GM20431 (cell line): Measurements from ENCODE around the gene CMTM3.
"Not testable (repeated sequence)": the region's sequence is repeated elsewhere in the genome, so short reads cannot be mapped to it uniquely, and the experiment has no call there.

Experiments used
- in situ Hi-C: fragments of 300-500 bp; cut with MseI, MboI; formaldehyde crosslinking; loops from one replicate; pipeline ENCODE4 v1.15.0; 2020; ENCODE audit warnings: low sequenced_read_pairs; ENCODE audit not compliant: unreplicated experiment

The CMTM3 gene, protein sequence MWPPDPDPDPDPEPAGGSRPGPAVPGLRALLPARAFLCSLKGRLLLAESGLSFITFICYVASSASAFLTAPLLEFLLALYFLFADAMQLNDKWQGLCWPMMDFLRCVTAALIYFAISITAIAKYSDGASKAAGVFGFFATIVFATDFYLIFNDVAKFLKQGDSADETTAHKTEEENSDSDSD

DNA sequence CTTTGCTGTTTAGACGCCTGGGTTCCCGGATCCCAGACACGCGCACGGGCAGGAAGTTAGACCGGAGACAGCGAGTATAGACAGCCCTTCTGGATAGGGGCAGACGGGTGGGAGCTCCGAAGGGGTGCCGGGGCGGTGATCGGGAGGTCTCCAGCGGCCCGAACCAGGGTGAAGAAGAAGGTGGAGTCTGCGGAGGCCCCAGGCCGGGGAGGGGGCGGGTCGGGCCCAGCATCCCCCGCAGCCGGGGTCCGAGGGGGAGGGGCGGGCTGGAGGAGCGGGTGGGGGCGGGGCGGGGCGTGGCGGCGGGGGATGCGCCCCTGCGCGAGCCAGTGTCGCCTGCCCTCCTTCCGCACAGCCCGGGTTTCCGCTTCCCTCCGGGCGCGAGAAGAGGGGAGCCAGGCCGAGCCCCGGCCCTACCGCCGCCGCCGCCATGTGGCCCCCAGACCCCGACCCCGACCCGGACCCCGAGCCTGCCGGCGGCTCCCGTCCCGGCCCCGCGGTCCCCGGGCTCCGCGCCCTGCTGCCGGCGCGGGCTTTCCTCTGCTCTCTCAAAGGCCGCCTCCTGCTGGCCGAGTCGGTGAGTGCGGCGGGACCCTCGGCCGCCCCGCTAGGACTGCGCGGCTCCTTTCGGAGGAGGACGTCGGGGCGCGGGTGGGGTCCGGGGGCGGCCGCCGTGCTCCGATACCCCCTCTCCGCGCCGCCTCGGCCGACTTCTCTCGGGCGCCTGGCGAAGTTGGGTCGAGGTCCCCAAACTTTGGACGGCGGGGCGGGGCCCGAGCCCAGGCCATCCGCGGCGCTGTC, at the start of gene CMTM3:
Gene CMTM3 (plus strand): TSS at position 329 of the 801 bp plus-strand sequence. CDS start 102 bp downstream, at position 431.
- in situ Hi-C loops: no loop called here

DNA sequence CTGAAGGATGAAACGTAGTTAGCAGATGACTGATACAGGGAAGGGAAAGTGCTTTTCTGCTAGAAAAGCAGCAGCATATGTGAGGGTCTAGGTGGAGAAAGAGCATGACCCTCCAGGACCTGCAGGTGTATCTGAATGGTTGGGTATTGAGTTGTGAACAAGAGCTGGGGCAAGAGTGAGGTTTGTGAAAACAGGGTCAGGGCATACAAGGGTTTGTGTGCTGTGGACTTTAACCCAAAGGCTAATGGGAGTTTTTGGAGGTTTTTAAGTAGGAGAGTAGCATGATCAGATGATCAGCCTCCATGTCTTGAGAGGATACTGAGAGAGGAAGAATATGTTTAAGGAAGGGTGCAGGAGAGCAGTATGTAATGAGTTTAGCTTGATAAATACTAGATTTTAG, 44.4 kb upstream of the CMTM3 start:
- in situ Hi-C loops: no loop called here

DNA sequence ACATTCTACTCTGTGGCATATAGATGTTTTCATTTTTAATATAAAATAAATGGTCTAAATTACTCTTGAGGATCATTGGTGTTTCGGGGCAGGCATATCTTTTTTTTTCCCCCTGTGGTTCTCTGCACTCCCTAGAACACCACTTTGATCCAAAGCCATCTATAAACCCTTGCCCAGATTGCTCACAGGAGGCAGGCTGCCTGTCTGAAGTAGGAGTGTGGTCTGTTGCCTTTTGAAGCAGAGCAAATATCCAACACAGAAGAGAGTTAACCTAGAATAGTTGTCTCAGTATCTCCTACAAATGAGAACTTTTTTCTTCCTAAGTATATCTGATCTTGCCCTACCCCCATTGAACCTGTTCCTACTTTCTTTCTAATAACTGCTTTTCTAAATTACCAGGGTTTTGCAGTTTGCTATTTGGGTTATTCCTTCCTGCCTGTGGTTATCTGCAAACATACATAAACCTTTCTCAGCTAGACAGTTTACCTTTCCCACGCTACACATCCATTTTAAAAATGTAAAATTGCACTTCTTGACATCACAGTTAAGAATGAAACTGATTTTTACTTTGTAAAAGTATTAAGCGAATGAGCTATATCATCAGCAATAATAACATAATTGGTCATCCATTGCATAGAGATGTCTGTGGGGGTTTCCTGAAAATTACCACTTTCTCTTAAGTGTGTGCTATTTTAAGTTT, 43.0 kb upstream of the CMTM3 start:
- in situ Hi-C loops: no loop called here

DNA sequence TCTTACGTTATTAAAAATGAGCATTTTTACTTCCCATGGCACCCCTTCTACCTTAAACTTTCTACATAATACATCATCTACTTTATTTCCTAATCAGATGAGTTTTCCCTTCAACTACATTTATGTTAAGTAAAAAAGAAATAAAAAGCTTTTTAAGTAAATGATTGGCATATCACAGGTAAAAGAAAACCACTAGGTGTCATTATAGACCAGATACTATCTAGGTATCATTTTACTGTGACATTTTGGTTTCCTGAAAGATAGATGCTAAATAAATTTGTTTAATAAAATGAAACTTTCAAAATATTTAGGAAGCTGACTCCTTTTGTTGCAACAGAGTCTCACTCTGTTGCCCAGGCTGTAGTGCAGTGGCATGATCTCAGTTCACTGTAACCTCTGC, 42.1 kb upstream of the CMTM3 start:
- in situ Hi-C loops: no loop called here

DNA sequence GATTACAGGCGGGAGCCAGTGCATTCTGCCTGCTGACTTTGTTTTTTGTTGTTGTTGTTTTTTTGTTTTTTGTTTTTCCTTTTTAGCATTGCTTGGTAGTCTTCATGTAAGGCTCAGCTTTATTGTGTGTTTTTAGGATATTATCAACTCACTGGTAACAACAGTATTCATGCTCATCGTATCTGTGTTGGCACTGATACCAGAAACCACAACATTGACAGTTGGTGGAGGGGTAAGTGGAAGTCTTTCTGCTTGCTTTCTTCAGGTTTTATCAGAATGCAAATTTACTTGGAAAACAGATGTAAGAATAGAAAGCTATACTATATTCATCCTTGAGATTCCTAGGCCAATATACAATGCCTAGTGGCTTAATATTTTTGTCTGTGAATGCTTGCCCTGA, 41.5 kb upstream of the CMTM3 start:
- in situ Hi-C loops: no loop called here

DNA sequence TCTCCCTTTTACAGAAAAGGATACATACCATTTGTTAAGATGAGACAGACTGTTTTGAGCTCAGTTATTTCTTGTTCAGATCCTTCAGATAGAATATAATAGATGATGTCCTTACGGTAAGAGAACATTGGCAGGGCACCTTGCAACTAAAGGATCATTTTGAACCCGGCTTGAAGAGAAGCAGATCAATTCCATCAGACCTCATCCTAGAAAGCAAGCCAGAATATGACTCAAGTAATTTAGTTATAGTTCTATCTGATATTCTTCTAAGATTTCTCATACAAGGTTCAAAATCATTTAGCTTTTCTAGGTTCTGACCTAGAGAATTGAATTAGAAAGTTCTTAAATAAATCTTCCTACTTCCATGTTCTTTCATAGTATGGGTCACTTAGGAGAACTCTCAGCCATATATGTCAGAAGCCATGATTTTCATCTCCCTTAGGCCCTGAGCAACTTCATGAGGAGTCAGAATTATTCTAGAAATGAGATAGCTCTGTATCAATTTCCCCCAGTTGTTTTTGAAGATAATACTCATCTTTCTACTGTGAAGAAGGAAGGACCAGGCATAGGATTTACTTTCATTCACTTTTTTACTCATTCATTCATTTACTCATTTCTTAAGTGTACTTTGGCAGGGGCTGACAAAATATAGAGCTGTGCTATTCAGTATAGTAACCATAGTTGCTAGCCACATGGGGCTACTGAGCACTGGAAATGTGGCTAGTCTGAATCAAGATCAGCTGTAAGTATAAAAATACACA, 40.8 kb upstream of the CMTM3 start:
- in situ Hi-C loops: no loop called here

DNA sequence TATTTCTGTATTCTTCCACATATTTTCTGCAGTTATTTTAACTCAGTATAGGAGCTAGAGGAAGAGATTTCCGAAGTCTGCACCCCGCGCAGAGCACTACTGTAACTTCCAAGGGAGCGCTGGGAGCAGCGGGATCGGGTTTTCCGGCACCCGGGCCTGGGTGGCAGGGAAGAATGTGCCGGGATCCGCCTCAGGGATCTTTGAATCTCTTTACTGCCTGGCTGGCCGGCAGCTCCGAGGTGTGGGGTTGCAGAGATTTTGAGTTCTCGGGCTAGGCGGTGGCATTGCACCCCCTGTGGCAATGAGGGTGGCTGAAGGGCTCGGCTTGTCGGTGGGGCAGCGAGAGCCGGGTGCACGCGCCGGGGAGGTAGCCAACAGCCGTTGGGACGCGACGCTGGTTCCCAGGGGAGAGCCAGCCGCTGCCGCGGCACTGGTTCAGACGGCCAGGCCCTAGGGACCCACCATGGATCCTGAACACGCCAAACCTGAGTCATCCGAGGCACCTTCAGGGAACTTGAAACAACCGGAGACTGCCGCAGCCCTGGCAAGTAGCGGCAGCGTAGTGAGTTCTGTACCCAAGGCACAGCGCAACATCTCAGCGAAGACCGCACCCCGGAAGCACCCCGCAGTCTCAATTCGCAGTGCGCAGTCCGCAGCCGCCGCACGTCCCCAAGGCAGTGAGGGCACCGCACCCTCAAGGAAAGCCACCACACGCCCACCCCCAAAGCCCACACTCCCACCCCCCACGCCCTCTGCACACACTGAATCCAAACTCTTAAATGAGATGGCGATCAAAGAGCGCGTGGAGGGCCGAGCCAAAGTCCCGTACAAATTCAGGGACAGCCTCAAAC, 38.2 kb upstream of the CMTM3 start, which contains the start of gene CMTM1:
Gene CMTM1 (plus strand): TSS at position 389 of the 851 bp plus-strand sequence. CDS start 75 bp downstream, at position 464.
- in situ Hi-C loops: no loop called here

DNA sequence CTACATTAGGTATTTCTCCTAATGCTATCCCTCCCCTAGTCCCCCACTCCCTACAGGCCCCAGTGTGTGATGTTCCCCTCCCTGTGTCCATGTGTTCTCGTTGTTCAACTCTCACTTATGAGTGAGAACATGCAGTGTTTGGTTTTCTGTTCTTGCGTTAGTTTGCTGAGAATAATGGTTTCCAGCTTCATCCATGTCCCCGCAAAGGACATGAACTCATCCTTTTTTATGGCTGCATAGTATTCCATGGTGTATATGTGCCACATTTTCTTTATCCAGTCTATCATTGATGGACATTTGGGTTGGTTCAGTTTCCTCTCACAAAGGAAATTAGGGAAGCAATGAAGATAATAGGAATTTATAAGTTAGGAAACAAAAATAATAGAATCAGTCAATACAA, 37.2 kb upstream of the CMTM3 start:
- in situ Hi-C loops: not testable (repeated sequence)

DNA sequence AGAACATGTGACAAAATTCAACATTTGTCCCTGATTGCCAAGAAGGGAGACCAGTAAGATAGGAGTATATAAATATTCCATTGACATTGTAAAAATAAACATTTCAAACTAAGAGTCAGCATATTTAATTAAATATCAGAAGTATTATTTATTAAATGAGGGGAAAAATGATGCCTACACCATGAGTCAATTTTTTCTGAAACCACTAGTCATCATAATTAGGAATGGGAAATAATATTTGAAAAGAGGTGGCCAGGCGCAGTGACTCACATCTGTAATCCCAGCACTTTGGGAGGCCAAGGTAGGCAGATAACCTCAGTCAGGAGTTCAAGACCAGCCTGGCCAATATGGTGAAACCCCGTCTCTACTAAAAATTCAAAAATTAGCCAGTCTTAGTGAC, 36.1 kb upstream of the CMTM3 start:
- in situ Hi-C loops: no loop called here

DNA sequence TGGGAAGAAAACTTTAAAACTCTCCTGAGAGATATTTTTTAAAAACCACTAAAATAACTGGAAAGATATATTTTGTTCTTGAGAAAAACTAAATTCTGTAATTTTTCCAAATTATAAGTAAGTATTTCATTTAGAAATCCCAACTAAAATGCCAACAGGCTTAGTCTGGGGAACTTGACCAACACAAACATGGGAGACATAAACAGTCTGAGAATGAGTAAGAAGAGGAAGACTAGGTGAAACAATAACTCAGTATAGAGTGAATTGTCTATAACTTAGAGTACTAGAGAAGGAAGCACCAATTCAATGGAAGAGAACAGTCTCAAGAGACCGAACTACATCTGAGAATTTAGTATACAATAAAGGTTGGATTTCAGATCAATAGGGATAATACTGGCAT, 35.4 kb upstream of the CMTM3 start:
- in situ Hi-C loops: no loop called here

DNA sequence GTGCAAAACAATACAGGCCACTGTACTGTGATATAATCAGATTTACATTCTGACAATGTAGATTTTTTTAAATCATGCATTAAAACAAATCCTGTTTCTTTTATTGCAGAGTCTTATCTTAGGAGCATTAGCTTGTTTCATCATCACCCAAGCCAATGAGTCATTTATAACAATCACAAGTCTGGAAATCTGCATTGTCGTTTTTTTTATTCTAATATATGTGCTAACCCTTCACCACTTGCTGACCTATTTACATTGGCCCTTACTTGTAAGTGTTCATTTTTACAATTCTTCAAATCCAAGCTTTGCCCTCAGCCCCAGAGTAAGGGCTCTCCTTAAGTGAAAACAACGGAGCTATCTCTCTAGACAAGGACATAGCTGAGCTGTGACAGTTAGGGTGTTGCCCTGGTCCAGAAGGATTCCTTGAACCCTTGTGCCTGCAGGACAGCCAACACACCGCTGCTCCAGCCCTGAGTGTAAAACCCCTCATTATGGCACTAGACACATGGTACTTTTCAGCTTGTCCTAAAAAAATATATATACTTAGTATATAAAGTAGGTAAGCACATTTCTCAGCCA, 34.6 kb upstream of the CMTM3 start:
- in situ Hi-C loops: no loop called here

DNA sequence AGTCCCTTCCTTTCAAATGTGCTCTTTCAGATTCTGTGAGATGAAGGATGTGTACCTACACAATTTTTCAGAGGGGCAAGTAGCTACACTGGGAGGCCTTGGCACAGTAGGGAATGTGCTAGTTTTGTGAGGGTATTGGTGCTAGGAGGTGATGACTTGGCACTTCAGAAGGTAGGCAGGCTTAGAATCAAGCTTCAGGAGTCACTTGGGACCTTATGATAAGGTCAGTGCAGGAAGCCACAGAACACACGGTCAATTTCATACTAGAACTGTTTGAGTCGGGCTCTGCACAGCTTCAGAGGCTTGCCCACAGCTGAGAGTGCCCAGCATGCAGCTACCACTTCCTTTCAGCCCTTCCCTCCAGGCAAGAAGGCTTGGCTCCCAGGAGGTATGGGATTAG, 32.1 kb upstream of the CMTM3 start:
- in situ Hi-C loops: no loop called here

DNA sequence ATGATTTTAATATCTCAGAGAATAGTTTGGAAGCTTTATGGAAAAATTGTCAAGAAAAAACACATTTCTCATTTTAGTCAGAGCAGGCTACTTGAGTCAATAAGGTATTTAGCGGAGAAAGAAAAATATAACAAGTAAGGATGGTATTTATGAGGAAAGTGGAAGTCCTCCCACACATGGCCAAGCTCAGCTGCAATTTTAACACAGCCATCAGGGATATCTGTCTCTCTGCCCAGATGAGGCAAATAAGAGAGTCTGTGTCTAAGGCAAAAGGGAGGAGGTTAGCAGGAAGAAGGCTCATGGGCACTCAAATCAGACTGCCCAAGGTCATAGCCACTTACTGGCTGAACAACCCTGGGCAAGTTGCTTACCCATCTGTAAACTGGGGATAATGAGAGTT, 30.4 kb upstream of the CMTM3 start:
- in situ Hi-C loops: no loop called here

DNA sequence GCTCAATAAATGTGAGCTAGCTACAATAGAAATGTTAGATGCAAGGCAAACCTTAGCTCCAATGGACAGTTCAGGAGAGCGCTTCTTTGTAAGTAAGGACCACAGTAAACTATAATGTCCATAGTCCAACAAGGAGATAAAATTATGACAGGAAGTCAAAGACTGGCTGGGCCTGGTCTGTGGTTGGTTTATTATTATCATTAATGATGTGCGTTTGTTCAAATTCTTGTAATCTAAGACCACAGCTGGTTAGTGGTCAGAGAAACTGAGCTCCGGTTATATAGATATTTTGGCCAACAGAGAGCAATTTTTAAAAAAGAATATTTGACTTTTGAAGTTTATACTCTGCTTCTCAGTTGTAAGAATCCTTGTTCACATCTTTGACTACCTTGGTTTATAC, 30.0 kb upstream of the CMTM3 start:
- in situ Hi-C loops: no loop called here

DNA sequence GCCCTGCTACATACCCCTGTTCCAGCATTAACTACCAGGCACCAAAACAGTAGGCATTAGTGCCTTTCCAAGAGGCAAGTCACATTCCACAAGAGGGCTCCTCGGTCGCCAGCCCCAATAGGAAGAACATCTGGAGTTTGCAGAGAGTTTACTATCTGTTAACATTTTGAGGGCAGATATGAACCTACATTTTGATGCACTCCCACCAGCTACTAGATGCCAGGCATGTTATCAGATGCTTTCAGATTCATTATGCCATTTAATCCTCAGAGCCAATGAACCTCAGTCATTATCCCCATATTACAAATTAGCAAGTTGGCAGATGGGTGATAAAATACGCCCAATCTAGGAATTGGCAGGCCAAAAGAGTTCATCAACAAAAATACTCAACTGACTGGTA, 29.4 kb upstream of the CMTM3 start:
- in situ Hi-C loops: loop anchor here (25.0 kb wide), 1 partner anchor 163 kb away; no protein-coding TSS in a partner anchor

DNA sequence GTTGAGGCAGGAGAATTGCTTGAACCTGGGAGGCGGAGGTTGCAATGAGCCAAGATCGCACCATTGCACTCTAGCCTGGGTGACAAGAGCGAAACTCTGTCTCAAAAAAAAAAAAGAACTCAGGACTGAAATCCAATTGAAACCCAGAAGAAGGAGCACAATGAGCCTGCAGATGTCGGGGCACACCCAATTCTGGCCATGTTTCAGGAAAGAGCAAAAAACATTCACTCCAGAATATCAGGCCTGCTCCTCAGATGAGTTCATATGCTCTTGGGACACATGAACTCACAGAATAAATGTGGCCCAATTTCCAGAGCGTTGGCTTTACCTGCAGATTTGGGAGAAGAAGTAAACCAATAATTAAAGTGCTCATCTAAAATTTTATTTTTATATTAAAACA, 28.2 kb upstream of the CMTM3 start:
- in situ Hi-C loops: loop anchor here (25.0 kb wide), 1 partner anchor 164 kb away; no protein-coding TSS in a partner anchor

DNA sequence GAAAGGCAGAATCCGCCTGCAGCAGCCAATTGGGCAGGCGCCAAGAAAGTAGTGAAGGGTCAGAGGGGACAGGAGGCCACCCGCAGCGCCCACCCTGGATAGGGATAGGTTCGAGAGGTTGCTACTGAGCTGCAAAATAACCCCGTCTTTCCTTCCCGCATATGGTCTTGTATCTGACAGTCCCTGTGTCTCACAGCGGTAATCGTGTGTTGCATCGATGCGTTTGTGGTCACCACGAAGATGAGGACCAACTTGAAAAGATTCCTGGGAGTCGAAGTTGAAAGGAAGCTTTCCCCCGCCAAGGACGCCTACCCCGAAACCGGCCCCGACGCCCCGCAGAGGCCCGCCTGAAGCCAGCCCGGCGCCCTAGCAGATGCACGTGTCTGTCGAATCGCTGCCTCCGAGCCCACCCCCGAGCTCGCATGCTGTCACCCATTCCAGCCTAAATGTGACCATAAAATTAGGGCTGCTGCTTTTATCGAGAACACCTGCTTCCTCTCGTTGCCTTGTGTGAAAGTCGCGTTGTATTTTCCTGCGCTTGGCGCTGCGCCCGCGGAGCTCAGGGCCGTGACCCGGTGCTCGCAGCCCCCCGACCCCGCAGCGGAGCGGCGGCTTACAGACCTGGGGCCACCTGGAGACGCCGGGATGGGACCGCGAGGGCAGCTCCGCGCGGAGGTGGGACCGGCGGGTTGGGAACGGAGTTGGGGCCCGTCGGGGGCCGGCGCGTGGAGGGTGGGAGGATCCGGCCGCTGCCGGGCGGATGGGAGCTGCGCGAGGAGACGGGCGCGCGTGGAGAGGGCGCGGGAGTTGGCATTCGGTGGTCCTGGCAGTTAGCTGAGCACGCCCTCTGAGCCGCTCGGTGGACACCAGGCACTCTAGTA, 25.6 kb upstream of the CMTM3 start, which contains the start of gene CMTM2:
Gene CMTM2 (plus strand): TSS at position 813 of the 881 bp plus-strand sequence. CDS start 145 bp downstream, outside the sequence.
- in situ Hi-C loops: loop anchor here (25.0 kb wide), 1 partner anchor 167 kb away; no protein-coding TSS in a partner anchor
